SH-SY5Y (cell line): ENCODE results near the gene ZNRF3.

Source experiments
- GATA2 ChIP-seq: IDR thresholded peaks from 2 replicates; pipeline ENCODE4 v1.6.1; 2011; ENCODE audit warnings: mild to moderate bottlenecking, low read depth, low read length
- GATA3 ChIP-seq: IDR thresholded peaks from 2 replicates; pipeline ENCODE4 v1.6.1; 2011; ENCODE audit warnings: low read depth, mild to moderate bottlenecking, low read length, moderate library complexity

- TF ChIP-seq GATA2 (no peak), GATA3 (no peak)
Measured at GRCh38 chr22:28997342-28997741, 114.0 kb downstream of the ZNRF3 start.
